Measurements from ENCODE around the gene PEX5L.

- TF ChIP-seq EZH2phosphoT487 (IDR thresholded peaks at IDR 0.05; ENCODE audit: low read depth) = no peak
- TF ChIP-seq, protein P1, sequence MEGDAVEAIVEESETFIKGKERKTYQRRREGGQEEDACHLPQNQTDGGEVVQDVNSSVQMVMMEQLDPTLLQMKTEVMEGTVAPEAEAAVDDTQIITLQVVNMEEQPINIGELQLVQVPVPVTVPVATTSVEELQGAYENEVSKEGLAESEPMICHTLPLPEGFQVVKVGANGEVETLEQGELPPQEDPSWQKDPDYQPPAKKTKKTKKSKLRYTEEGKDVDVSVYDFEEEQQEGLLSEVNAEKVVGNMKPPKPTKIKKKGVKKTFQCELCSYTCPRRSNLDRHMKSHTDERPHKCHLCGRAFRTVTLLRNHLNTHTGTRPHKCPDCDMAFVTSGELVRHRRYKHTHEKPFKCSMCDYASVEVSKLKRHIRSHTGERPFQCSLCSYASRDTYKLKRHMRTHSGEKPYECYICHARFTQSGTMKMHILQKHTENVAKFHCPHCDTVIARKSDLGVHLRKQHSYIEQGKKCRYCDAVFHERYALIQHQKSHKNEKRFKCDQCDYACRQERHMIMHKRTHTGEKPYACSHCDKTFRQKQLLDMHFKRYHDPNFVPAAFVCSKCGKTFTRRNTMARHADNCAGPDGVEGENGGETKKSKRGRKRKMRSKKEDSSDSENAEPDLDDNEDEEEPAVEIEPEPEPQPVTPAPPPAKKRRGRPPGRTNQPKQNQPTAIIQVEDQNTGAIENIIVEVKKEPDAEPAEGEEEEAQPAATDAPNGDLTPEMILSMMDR (IDR thresholded peaks at IDR 0.05; ENCODE audit: low read depth, low read length) = no peak
These were observed 71.8 kb downstream of the PEX5L start for GRCh38 chr3:179964890-179965289.

Data from OCI-LY3 (cell line).